Ectodermal cell (in vitro differentiated cells): Measurements from ENCODE around the gene RIOK1. TPM values are rescaled to one million over a fixed set of nuclear protein-coding genes. Genes with fewer than 3 reads are reported as not detected.
"Not testable (repeated sequence)": the region's sequence is repeated elsewhere in the genome, so short reads cannot be mapped to it uniquely, and the experiment has no call there.

Source experiments
- H3K27ac ChIP-seq: 2 replicates; pipeline ENCODE4 v1.7.0; 2013; ENCODE audit warnings: mild to moderate bottlenecking, low read depth, low read length; ENCODE audit not compliant: insufficient read depth, poor library complexity, severe bottlenecking
- H3K27me3 ChIP-seq: 2 replicates; pipeline ENCODE4 v1.7.0; 2013; ENCODE audit warnings: mild to moderate bottlenecking, low read length; ENCODE audit not compliant: insufficient read depth, control insufficient read depth, poor library complexity, severe bottlenecking
- H3K36me3 ChIP-seq: one replicate; pipeline ENCODE4 v1.7.0; 2013; ENCODE audit warnings: low read length; ENCODE audit not compliant: control insufficient read depth, insufficient read depth
- H3K4me1 ChIP-seq: one replicate; pipeline ENCODE4 v1.7.0; 2013; ENCODE audit warnings: low read length; ENCODE audit not compliant: control insufficient read depth, insufficient read depth
- H3K4me3 ChIP-seq: 2 replicates; pipeline ENCODE4 v1.7.0; 2013; ENCODE audit warnings: low read depth, low read length, control low read depth; ENCODE audit not compliant: insufficient read depth
- H3K9me3 ChIP-seq: 2 replicates; pipeline ENCODE4 v1.7.0; 2013; ENCODE audit warnings: mild to moderate bottlenecking, low read length, moderate library complexity; ENCODE audit not compliant: control insufficient read depth
- WGBS, 2 experiments: methylation state at CpG; one replicate each; pipeline ENCODE4 v1.1.7; 2013; ENCODE audit warnings: missing lambda C conversion rate in 2 of 2; 5-methylcytosine and 5-hydroxymethylcytosine counted together
- polyA plus RNA-seq, 4 experiments: library from polyadenylated mRNA; stranded (reverse); fragments of 50-300 nt; gene quantifications; one replicate each; pipeline ENCODE4 v1.2.3, GENCODE V29; 2013

Gene RIOK1
- polyA plus RNA-seq (2013, experiment 1 of 4) = 20.6 TPM
- 20.7 TPM for polyA plus RNA-seq (2013, experiment 2 of 4)
- 16.8 TPM for polyA plus RNA-seq (2013, experiment 3 of 4)
- 18.7 TPM for polyA plus RNA-seq (2013, experiment 4 of 4)

DNA sequence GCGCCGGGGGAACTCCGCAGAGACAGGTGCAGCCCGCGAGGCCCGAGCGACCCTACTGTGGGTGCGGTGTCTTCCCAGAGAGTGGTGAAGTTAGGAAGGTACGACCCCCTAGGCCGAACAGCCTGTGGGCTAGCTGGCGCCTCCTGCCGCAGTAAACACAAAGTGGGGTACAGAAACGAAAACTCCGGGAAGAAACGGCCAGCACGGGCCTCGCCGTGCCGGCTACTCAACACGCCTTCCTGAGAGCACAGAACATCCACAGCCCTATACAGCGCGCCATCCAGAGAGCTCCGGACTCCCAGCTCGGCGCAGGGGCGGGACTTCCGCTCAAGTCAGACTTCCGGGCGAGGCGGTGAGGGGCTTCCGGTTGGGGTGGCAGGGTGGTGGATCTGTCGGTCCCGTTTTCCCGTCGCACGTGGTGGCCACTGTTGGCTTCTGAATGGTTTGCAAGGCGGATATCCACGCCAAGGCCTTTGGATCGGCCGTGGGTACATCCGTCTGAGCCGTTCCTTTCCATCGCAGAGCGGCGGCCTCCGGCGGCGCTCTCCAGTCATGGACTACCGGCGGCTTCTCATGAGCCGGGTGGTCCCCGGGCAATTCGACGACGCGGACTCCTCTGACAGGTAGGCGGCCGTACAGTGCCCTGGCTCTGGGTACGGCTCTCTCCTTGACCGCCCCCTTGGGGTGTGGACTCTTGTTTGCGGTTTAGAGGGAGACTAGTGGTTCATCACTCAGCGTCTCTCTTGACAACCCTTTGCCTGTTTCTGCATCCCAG, at the start of gene RIOK1, which contains the start of gene CAGE1:
Gene RIOK1, plus strand, starts transcription at position 358 of the 775 bp plus-strand sequence. Its CDS starts 195 bp downstream, at position 553.
Gene CAGE1, minus strand, starts transcription at position 292 of the 775 bp plus-strand sequence. CDS start 2,569 bp downstream, outside the sequence.
- Histone ChIP-seq H3K9me3 (no peaks in the 10 kb centered on the region), H3K36me3 (no peaks in the 10 kb centered on the region), H3K27me3 (no peaks in the 10 kb centered on the region), H3K4me3 (peak within 1 kb of the TSS; percentile 97), H3K4me1 (peaks cover 10% of the 10 kb centered on the region), H3K27ac (peak within 1 kb of the TSS; percentile 88)
- 0% methylated on average over 62 of the region's 62 CpGs for WGBS, 2 experiments

DNA sequence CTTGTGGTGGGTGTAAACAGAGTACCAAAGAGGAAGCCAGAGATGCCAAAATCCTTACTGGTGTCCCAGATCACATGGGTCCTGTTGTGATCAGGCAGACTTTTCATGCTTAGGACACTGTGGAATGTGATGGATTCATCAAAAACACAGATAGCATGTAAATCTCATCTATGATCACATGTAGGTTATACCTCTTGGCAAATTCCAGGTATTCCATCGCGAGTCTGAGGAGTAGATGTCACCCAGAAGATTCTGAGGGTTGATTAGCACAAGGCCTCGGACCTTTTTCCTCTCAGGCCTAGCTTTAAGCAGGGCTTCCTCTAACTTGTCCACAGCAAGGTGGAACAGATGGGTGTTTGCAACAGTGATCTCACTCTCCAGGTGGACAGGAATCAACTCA, 48.3 kb upstream of the RIOK1 start:
- Histone ChIP-seq H3K27ac (no peak overlapping the region), H3K4me3 (no peak overlapping the region), H3K36me3 (no peaks in the 10 kb centered on the region), H3K27me3 (no peaks in the 10 kb centered on the region), H3K9me3 (no peaks in the 10 kb centered on the region), H3K4me1 (no peaks in the 10 kb centered on the region)
- 95 to 96% methylated on average over 3 of the region's 3 CpGs for WGBS, 2 experiments

DNA sequence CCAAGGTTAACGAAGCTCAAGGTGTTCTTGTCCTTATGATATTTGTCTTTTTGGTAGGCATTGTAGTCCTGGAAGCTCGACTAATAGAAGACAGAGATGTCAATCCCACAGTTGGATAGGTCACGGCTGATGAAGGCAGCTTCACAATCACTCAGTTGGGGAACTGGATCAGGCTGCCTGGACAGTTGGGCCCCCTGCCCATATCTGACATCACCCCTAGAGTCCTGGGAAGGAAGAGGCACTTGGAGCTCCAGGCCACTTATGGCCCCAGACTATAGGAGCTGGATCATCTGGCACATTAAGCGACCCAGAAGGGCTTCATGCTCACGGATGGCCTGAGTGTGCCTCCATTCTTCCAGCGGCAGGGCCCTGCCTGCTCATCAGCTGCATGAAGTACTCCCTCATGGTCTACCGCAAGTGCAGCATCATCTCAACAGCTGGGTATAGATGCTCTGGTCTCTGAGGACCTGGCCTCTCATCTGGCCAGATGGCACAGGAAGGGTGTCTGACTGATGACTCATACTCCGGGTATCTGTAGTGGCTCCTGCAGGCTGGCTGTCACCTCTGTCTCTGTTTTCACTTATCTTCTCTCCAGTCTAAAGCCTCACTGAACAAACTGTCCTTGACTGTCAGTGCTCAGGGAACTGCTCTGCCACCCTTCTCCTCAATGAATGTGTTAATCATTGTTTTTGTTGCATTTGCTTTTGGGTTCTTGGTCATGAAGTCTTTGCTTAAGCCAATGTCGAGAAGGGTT, 47.4 kb upstream of the RIOK1 start:
- no peak overlapping the region for H3K27ac ChIP-seq
- no peaks in the 10 kb centered on the region for H3K27me3 ChIP-seq
- no peaks in the 10 kb centered on the region for H3K36me3 ChIP-seq
- no peak overlapping the region for H3K4me3 ChIP-seq
- 93% methylated on average over 9 of the region's 9 CpGs for WGBS, 2 experiments
- H3K4me1 ChIP-seq = no peaks in the 10 kb centered on the region
- H3K9me3 ChIP-seq = no peaks in the 10 kb centered on the region

DNA sequence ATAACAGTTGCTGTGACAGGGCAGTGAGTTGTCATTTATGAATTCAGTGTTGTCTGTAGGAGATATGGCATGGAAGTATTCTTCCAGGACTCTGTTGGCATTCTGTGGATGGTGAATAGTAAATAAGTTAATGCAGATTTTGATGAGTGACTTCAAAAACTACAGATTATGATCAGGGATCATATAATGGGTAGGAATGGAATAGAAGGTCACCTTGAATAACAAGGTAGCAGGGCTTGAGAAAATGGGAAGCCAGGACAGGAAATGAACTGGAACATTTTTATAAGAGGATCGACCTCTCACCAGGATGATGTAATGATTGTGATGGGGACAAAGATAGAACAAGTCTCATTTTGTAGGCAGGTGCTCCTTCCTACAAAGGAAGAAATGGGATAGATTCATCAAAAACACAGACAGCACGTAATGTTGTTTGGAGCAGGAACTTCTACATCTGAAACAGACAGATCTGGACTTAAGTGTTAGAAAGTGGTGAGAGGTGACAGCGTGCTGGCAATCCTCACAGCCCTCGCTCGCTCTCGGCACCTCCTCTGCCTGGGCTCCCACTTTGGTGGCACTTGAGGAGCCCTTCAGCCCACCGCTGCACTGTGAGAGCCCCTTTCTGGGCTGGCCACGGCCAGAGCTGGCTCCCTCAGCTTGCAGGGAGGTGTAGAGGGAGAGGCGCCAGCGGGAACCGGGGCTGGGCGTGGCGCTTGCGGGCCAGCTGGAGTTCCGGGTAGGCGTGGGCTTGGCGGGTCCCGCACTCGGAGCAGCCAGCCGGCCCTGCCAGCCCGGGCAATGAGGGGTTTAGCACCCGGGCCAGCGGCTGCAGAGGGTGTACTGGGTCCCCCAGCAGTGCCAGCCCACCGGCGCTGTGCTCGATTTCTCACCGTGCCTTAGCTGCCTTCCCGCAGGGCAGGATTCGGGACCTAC, 45.8 kb upstream of the RIOK1 start:
- H3K27me3 ChIP-seq = no peaks in the 10 kb centered on the region
- no peaks in the 10 kb centered on the region for H3K4me1 ChIP-seq
- no peaks in the 10 kb centered on the region for H3K36me3 ChIP-seq
- no peak overlapping the region for H3K4me3 ChIP-seq
- no peaks in the 10 kb centered on the region for H3K9me3 ChIP-seq
- 96% methylated on average over 29 of the region's 29 CpGs for WGBS, 2 experiments
- H3K27ac ChIP-seq = no peak overlapping the region

DNA sequence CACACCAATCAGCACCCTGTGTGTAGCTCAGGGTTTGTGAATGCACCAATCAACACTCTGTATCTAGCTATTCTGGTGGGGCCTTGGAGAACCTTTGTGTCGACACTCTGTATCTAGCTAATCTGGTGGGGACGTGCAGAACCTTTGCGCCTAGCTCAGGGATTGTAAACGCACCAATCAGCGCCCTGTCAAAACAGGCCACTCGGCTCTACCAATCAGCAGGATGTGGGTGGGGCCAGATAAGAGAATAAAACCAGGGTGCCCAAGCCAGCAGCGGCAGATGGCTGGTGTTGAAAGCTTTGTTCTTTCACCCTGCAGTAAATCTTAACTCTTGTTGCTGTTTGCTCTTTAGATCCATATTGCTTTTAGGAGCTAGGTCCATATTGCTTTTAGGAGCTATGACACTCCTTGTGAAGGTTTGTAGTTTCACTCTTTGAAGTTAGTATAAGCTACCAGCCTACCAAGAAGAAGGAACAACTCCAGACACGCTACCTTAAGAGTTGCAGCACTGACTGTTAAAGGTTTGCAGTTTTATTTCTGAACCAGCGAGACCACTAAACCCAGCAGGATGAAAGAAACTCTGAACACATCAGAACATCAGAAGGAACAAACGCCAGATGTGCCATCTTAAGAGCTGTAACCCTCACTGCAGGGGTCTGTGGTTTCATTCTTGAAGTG, 44.7 kb upstream of the RIOK1 start:
- H3K27ac ChIP-seq, H3K27me3 ChIP-seq, H3K4me3 ChIP-seq, H3K36me3 ChIP-seq, H3K4me1 ChIP-seq, H3K9me3 ChIP-seq: not testable (repeated sequence)
- 94 to 96% methylated on average over 10 of the region's 10 CpGs for WGBS, 2 experiments

DNA sequence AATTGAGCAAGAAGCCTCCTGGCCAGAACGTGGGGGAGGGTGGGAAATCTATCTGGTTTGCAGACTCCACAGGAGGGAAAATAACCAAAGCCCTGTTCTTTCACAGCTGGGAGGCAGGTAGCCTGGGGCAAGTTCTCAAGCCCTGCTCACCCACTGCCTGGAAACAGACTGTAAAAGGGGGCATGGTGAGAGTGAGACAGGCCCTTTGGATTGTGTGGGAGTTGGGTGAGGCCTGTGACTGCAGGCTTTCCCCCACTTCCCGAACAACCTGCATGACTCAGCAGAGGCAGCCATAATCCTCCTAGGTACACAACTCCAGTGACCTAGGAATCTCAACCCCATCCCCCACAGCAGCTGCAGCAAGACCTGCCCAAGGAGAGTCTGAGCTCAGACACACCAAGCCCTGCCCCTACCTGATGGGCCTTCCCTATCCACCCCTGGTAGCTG, 42.0 kb upstream of the RIOK1 start:
- not testable (repeated sequence) for H3K27me3 ChIP-seq, H3K9me3 ChIP-seq, H3K27ac ChIP-seq, H3K36me3 ChIP-seq, H3K4me1 ChIP-seq, H3K4me3 ChIP-seq
- WGBS, 2 experiments = 60 to 79% methylated on average over 2 of the region's 2 CpGs

DNA sequence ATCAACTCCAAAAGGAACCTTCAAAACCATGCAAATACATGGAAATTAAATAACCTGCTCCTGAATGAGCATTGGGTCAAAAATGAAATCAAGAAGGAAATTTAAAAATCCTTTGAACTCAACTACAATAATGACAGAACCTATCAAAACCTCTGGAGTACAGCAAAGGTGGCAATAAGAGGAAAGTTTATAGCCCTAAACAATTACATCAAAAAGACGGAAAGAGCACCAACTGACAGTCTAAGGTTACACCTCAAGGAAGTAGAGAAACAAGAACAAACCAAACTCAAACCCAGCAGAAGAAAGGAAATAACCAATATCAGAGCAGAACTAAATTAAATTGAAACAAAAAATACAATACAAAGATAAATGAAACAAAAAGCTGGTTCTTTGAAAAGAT, 39.0 kb upstream of the RIOK1 start:
- not testable (repeated sequence) for H3K4me3 ChIP-seq, H3K27ac ChIP-seq, H3K36me3 ChIP-seq, H3K9me3 ChIP-seq, H3K4me1 ChIP-seq, H3K27me3 ChIP-seq
- WGBS, 2 experiments = 93 to 100% methylated on average over 1 of the region's 1 CpG

DNA sequence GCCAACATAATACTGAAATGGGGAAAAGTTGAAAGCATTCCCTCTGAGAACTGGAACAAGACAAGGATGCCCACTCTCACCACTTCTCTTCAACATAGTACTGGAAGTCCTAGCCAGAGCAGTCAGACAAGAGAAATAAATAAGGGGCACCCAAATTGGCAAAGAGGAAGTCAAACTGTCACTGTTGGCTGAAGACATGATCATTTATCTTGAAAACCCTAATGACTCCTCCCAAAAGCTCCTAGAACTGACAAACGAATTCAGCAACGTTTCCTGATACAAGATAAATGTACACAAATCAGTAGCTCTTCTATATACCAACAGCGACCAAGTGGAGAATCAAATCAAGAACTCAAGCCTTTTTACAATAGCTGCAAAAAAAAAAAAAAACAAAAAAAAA, 37.7 kb upstream of the RIOK1 start:
- H3K27me3 ChIP-seq, H3K9me3 ChIP-seq, H3K4me3 ChIP-seq, H3K4me1 ChIP-seq, H3K27ac ChIP-seq, H3K36me3 ChIP-seq: not testable (repeated sequence)
- 84 to 93% methylated on average over 3 of the region's 3 CpGs for WGBS, 2 experiments

DNA sequence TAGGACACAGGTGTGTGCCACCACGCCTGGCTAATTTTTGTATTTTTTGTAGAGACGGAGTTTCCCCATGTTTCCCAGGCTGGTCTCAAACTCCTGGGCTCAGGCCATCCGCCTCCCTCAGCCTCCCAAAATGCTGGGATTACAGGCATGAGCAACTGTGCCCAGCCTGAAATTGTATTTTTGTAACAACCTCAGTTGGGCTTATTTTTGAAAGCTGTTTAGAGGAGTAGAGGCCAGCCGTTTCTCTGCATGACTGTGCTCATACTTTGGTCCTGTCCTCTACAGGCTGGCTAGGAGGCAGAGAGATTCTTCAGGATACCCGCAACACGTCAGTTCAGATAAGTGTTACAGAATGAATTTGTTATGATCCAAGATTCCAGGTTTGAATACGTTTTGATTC, 22.2 kb upstream of the RIOK1 start:
- WGBS, 2 experiments = 92 to 93% methylated on average over 7 of the region's 7 CpGs
- H3K9me3 ChIP-seq = no peaks in the 10 kb centered on the region
- no peak overlapping the region for H3K27ac ChIP-seq
- H3K27me3 ChIP-seq = no peaks in the 10 kb centered on the region
- no peaks in the 10 kb centered on the region for H3K4me1 ChIP-seq
- no peak overlapping the region for H3K4me3 ChIP-seq
- no peaks in the 10 kb centered on the region for H3K36me3 ChIP-seq
